KMS-11 (cell line): ENCODE measurements around the gene ALKBH8.
"Not testable (repeated sequence)": the region's sequence is repeated elsewhere in the genome, so short reads cannot be mapped to it uniquely, and the experiment has no call there.

ENCODE experiments used
- H2AFZ ChIP-seq: fragments of 200-600 bp; sonication (generic); 2 replicates; pipeline ENCODE4 v1.6.1; 2016; ENCODE audit warnings: antibody characterized with exemption, mixed run types, low read depth
- H3K27ac ChIP-seq: fragments of 200-600 bp; sonication (generic); 2 replicates; pipeline ENCODE4 v1.6.1; 2016; ENCODE audit warnings: mild to moderate bottlenecking, mixed run types
- H3K27me3 ChIP-seq: fragments of 200-600 bp; sonication (generic); 2 replicates; pipeline ENCODE4 v1.6.1; 2017; ENCODE audit warnings: mild to moderate bottlenecking, low read depth, mixed run types, moderate library complexity; ENCODE audit not compliant: insufficient read depth
- H3K36me3 ChIP-seq: fragments of 200-600 bp; sonication (generic); 2 replicates; pipeline ENCODE4 v1.6.1; 2017; ENCODE audit warnings: mild to moderate bottlenecking, mixed run types; ENCODE audit not compliant: insufficient read depth
- H3K4me1 ChIP-seq: fragments of 200-600 bp; sonication (generic); 2 replicates; pipeline ENCODE4 v1.6.1; 2016; ENCODE audit warnings: mild to moderate bottlenecking, low read depth, mixed run types; ENCODE audit not compliant: poor library complexity, severe bottlenecking
- H3K4me2 ChIP-seq: fragments of 200-600 bp; sonication (generic); 2 replicates; pipeline ENCODE4 v1.7.0; 2016; ENCODE audit warnings: mild to moderate bottlenecking, mixed run types
- H3K4me3 ChIP-seq: fragments of 200-600 bp; sonication (generic); IDR thresholded peaks from 2 replicates; pipeline ENCODE4 v1.6.1; 2017; ENCODE audit warnings: low read depth, low read length, mixed read lengths; ENCODE audit not compliant: insufficient read depth
- H3K79me2 ChIP-seq: fragments of 200-600 bp; sonication (generic); 2 replicates; pipeline ENCODE4 v1.6.1; 2016; ENCODE audit warnings: low read depth, mixed run types; ENCODE audit not compliant: insufficient read depth
- H3K9ac ChIP-seq: fragments of 200-600 bp; sonication (generic); 2 replicates; pipeline ENCODE4 v1.6.1; 2016; ENCODE audit warnings: mild to moderate bottlenecking, mixed run types
- H4K20me1 ChIP-seq: fragments of 200-600 bp; sonication (generic); 2 replicates; pipeline ENCODE4 v1.6.1; 2016; ENCODE audit warnings: mild to moderate bottlenecking, mixed run types; ENCODE audit not compliant: insufficient read depth
- TF ChIP-seq, protein P1 (sequence below): fragments of 200-600 bp; sonication (generic); conservative IDR thresholded peaks from 2 replicates; pipeline ENCODE4 v1.6.1; 2017; ENCODE audit warnings: low read depth, mild to moderate bottlenecking, antibody characterized with exemption, low read length, moderate library complexity, mixed read lengths

Gene ALKBH8

DNA sequence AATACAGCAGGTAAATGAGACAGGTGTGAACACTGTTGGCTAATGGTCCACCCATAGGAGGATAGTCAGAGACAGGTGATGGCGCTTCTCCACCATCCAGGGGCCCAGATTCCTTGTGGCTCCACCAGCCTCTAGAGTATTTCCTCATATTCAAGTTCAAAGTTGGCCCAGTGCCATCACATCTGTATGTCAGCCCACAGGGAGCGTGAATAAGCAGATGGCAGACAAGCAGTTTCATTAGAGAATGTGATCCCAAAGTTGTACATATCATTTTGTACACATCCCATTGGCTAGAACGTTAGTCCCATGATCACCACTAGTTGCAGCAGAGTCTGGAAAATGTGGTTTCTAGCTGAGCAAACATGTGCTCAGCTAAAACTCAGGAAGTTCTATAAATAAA is 96.9 kb downstream of the ALKBH8 start:
- TF ChIP-seq, protein P1, sequence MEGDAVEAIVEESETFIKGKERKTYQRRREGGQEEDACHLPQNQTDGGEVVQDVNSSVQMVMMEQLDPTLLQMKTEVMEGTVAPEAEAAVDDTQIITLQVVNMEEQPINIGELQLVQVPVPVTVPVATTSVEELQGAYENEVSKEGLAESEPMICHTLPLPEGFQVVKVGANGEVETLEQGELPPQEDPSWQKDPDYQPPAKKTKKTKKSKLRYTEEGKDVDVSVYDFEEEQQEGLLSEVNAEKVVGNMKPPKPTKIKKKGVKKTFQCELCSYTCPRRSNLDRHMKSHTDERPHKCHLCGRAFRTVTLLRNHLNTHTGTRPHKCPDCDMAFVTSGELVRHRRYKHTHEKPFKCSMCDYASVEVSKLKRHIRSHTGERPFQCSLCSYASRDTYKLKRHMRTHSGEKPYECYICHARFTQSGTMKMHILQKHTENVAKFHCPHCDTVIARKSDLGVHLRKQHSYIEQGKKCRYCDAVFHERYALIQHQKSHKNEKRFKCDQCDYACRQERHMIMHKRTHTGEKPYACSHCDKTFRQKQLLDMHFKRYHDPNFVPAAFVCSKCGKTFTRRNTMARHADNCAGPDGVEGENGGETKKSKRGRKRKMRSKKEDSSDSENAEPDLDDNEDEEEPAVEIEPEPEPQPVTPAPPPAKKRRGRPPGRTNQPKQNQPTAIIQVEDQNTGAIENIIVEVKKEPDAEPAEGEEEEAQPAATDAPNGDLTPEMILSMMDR, result no peak
- Histone ChIP-seq H3K4me2 (no peak overlapping the region), H3K27ac (no peak overlapping the region), H3K9ac (no peak overlapping the region), H3K27me3 (no peaks in the 10 kb centered on the region), H3K79me2 (no peaks in the 10 kb centered on the region), H3K4me1 (no peaks in the 10 kb centered on the region), H2AFZ (no peak overlapping the region), H3K36me3 (no peaks in the 10 kb centered on the region), H4K20me1 (no peaks in the 10 kb centered on the region), H3K4me3 (no peak overlapping the region)

DNA sequence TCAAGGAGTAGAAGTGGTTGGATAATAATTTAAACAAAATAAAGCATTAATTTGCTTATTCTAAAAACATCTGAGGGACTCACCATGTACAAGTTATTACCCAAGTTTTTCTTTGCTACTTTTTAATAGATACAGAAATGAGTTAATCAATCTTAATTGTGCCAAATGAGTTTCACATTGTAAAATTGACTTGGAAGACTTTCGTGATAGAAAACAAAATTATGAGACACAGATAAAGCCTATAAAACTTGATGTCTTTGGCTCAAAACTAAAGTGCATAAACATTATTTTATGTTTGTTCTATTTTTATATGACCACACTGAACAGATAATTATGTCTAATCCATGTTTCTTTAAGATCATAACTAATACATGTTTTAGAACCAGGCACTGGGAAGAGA is 97.8 kb downstream of the ALKBH8 start:
- H3K79me2 ChIP-seq, result no peaks in the 10 kb centered on the region
- no peaks in the 10 kb centered on the region for H4K20me1 ChIP-seq
- H3K4me3 ChIP-seq, result no peak overlapping the region
- H3K4me2 ChIP-seq, result no peak overlapping the region
- TF ChIP-seq, protein P1, result no peak
- H3K4me1 ChIP-seq, result no peaks in the 10 kb centered on the region
- H2AFZ ChIP-seq, result no peak overlapping the region
- H3K27me3 ChIP-seq, result no peaks in the 10 kb centered on the region
- H3K27ac ChIP-seq, result no peak overlapping the region
- H3K36me3 ChIP-seq, result no peaks in the 10 kb centered on the region
- H3K9ac ChIP-seq, result no peak overlapping the region

DNA sequence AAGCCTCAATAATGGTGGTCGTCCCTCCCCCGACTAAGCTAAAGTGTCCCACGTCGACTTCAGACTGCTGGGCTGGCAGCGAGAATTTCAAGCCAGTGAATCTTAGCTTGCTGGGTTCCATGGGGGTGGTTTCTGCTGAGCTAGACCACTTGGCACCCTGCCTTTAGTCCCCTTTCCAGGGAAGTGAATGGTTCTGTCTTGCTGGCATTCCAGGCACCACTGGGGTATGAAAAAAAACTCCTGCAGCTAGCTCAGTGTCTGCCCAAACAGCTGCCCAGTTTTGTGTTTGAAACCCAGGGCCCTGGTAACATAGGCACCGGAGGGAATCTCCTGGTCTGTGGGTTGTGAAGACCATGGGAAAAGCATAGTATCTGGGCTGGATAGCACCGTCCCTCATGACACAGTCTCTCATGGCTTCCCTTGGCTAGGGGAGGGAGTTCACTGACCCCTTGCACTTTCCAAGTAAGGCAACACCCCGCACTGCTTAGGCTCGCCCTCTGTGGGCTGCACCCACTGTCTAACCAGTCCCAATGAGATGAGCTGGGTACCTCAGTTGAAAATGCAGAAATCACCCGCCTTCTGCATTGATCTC is 99.2 kb downstream of the ALKBH8 start:
- not testable (repeated sequence) for H3K79me2 ChIP-seq, H3K36me3 ChIP-seq, H3K4me3 ChIP-seq, H3K27ac ChIP-seq, H3K4me1 ChIP-seq, H4K20me1 ChIP-seq, H3K27me3 ChIP-seq, H3K4me2 ChIP-seq, H2AFZ ChIP-seq, H3K9ac ChIP-seq

DNA sequence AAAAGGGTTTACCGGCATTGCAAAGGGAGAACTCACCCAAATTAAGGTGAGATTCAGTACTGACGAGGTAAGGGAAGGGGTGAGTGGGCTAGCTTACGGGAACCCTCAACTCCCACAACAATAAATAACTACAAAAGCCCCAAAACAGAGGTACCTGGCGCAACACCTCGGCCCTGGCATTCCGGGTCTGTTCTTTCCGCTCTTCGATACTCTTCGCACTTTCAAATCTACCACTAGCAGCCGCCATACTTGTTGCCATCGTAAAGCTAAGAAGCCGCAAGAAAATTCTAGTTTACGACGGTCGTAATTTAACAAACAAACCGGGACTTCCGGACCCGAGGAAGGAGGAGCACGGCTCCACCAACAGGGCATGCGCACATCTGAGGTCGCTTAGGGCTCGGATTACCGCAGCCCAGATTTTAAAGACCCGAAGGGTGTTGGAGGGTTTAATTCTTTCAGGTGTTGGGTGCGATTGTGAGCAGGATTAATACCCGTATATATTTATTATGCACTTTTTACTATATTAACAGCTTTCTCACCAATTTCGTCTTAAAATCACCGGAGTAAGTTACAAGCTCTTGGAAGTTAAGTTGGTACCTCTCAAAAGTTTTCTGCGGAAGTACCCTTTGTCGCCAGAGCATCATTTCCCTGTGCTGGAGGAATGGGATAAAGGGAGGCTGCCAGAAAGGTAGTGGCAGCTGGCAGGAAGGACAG is 107.8 kb downstream of the ALKBH8 start, which contains the start of gene CWF19L2:
Gene CWF19L2 (minus strand): TSS at position 268 of the 714 bp plus-strand sequence. CDS start 9 bp downstream, at position 259.
- Histone ChIP-seq H3K9ac (peak within 1 kb of the TSS; percentile 63), H4K20me1 (no peaks in the 10 kb centered on the region), H2AFZ (peak within 1 kb of the TSS; percentile 63), H3K79me2 (peaks cover 14% of the 10 kb centered on the region; the same call in 1 of the 2 replicates), H3K4me3 (no peak within 1 kb of the TSS), H3K27me3 (no peaks in the 10 kb centered on the region), H3K4me1 (peaks cover 17% of the 10 kb centered on the region), H3K36me3 (no peaks in the 10 kb centered on the region), H3K27ac (peak within 1 kb of the TSS; percentile 44), H3K4me2 (peak within 1 kb of the TSS; percentile 73)
- TF ChIP-seq, protein P1, result no peak

DNA sequence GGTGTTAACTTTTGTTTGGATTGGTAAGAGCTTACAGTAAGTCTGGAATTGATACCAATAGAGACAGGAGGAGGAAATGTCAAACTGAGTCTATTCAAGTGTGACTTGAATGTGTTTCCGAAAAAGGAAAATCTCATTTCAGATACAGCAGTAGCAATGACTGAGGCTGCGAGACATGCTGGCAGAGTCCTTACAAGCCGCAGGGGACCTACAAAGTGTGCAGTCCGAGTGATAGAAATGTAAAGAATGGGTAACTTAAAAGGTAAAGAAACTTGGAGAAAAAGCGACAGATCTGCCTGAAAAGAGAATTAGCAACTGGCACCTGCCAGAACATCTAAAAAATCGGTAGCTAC is 108.4 kb downstream of the ALKBH8 start:
- Histone ChIP-seq H3K4me3 (no peak overlapping the region), H3K4me1 (peaks cover 17% of the 10 kb centered on the region), H3K27ac (peak overlapping the region; percentile 44), H4K20me1 (no peaks in the 10 kb centered on the region), H2AFZ (peak overlapping the region; percentile 63), H3K4me2 (peak overlapping the region; percentile 73), H3K9ac (peak overlapping the region; percentile 63), H3K36me3 (no peaks in the 10 kb centered on the region), H3K27me3 (no peaks in the 10 kb centered on the region), H3K79me2 (peaks cover 14% of the 10 kb centered on the region; the same call in 1 of the 2 replicates)
- TF ChIP-seq, protein P1, result no peak
